ENCODE measurements around the gene RTN4R.

GRCh38 chr22:20198557-20199319 is 69.4 kb downstream of the RTN4R start:
- TF ChIP-seq REST (IDR thresholded peaks at IDR 0.05; ENCODE audit: insufficient read depth in 1 of 2, low read depth in 2 of 2, low read length in 2 of 2) = no peak
- TF ChIP-seq POLR2AphosphoS5 (IDR thresholded peaks at IDR 0.05; ENCODE audit: low read depth, low read length) = no peak

All from PFSK-1 (cell line).